ENCODE measurements around the gene GMDS. TPM values are rescaled to one million over a fixed set of nuclear protein-coding genes. Genes with fewer than 3 reads are reported as not detected.

GMDS gene
- total RNA-seq, 1 donor from 2014 or later = 7.2 TPM

DNA sequence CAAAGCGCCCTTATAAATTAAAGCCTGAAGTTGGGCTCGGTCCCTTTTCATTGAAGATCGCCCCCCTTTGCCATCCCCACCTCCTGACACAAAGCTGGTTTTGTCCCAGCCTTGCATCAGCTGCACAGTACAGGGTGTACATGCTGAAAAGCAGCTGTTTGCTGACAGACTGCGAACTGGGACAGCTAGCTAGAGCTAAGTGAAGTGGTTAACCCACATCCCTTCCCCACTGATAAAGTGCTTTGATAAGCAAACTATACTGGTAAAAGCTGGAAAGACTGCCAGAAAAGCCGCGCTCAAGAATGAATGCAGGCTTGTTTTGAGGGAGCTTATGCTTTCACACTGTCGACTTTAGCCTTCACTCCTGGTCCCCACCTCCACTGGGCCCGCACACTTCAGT is 207.3 kb downstream of the GMDS start:
- Histone ChIP-seq H3K27me3 (ENCODE audit: low read depth) (no peaks in the 10 kb centered on the region), H3K27ac (replicated peaks) (no peak overlapping the region), H3K36me3 (no peaks in the 10 kb centered on the region), H3K4me1 (no peaks in the 10 kb centered on the region), H3K9me3 (replicated peaks) (no peaks in the 10 kb centered on the region), H3K4me3 (no peak overlapping the region)
- no peak for DNase-seq
- intact Hi-C loops (cut with micrococcal nuclease) = no loop called here
- TF ChIP-seq, protein P1, sequence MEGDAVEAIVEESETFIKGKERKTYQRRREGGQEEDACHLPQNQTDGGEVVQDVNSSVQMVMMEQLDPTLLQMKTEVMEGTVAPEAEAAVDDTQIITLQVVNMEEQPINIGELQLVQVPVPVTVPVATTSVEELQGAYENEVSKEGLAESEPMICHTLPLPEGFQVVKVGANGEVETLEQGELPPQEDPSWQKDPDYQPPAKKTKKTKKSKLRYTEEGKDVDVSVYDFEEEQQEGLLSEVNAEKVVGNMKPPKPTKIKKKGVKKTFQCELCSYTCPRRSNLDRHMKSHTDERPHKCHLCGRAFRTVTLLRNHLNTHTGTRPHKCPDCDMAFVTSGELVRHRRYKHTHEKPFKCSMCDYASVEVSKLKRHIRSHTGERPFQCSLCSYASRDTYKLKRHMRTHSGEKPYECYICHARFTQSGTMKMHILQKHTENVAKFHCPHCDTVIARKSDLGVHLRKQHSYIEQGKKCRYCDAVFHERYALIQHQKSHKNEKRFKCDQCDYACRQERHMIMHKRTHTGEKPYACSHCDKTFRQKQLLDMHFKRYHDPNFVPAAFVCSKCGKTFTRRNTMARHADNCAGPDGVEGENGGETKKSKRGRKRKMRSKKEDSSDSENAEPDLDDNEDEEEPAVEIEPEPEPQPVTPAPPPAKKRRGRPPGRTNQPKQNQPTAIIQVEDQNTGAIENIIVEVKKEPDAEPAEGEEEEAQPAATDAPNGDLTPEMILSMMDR (IDR thresholded peaks at IDR 0.05; ENCODE audit: borderline replicate concordance) = no peak

DNA sequence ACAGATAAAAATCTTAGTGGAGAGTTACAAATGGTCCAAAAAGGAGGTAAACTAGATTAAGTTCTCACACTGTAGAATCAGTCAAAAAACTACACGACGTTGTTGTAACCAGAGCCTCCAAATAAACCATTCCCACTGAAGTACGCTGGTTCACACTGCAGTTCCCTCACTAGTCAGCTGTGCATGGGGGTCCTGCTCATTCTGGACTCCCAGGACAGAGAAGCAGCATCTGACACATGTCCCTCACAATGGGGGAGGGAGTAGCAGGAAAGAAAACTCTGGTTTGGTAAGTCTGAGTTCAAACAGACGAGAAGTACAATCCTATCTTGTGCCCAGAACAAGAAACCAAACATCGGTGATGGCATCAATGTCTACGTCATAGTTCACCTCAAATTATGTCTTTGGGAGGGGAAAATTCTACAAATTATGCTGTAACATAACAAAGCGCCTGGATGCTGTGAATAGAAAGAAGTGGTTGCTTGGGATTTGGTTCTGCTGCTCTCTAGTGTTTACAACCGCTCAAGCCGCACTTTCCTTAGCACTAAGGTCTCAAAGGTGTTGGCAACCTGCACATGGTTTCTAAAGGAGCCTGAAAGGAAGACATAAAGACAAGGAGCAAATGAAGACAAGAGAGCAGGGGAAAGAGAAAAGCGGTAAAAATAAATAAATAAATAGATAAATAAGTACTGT is 208.0 kb downstream of the GMDS start:
- TF ChIP-seq, protein P1 (IDR thresholded peaks at IDR 0.05; ENCODE audit: borderline replicate concordance) = peak; percentile 34
- intact Hi-C loops (cut with micrococcal nuclease) = no loop called here
- H3K27ac ChIP-seq (replicated peaks) = no peak overlapping the region
- no peaks in the 10 kb centered on the region for H3K27me3 ChIP-seq (ENCODE audit: low read depth)
- no peaks in the 10 kb centered on the region for H3K9me3 ChIP-seq (replicated peaks)
- no peak overlapping the region for H3K4me3 ChIP-seq
- H3K4me1 ChIP-seq = no peaks in the 10 kb centered on the region
- no peaks in the 10 kb centered on the region for H3K36me3 ChIP-seq
- no peak for DNase-seq

DNA sequence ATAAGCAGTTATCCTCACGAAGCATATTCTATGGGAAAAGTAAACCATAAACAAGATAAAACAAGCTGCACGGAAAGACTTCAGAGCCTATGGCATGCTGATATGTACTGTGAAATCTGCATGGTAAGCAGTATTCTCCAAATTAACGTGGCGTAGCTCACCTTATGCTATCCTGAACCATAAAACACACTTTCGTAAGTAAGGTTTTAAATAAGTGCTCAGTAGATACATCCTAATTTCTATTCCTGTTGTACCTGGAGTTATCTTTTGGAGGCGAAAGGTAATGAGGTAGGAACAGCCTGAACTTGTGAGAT is 208.7 kb downstream of the GMDS start:
- Histone ChIP-seq H3K27me3 (ENCODE audit: low read depth) (no peaks in the 10 kb centered on the region), H3K4me1 (no peaks in the 10 kb centered on the region), H3K27ac (replicated peaks) (no peak overlapping the region), H3K4me3 (no peak overlapping the region), H3K36me3 (no peaks in the 10 kb centered on the region), H3K9me3 (replicated peaks) (no peaks in the 10 kb centered on the region)
- TF ChIP-seq, protein P1 (IDR thresholded peaks at IDR 0.05; ENCODE audit: borderline replicate concordance) = no peak
- intact Hi-C loops (cut with micrococcal nuclease) = no loop called here
- no peak for DNase-seq

DNA sequence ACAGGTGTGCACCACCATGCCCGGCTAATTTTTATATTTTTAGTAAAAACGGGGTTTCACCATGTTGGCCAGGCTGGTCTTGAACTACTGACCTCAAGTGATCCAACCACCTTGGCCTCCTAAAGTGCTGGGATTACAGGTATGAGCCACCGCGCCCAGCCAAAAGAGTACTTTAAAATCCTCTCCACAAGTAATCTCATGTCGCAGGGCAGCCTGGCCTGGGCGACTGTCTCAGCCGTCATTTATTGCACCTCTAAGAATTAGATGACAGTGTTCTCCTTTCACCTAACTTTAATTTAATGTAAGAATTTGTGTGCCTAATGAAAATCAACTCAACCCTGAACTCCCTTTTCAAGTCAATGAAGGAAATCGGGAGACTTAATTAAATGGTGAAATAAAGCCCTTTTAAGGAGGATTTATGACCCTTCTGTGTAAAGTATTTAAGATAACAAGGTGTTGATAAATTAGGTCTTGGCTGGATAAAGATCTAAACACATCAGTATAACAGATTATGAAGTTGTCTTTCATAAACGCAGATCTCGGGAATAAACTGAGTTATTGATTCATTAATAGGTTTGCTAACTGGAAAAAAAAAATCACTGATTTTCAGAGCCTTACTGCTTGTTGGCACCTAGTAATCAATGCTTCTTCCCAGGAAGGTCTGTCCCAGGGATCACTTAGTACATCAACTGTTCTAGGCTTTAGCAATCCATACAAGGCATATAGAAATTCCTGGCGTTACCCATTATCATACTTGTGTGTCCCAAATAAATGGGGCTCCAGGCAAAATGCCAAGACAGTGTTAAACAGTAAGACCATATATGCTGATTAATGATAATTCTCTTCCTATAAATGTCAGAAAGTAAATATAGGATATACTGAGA is 209.3 kb downstream of the GMDS start:
- intact Hi-C loops (cut with micrococcal nuclease) = no loop called here
- no peaks in the 10 kb centered on the region for H3K27me3 ChIP-seq (ENCODE audit: low read depth)
- TF ChIP-seq, protein P1 (IDR thresholded peaks at IDR 0.05; ENCODE audit: borderline replicate concordance) = no peak
- no peak for DNase-seq
- no peak overlapping the region for H3K27ac ChIP-seq (replicated peaks)
- H3K36me3 ChIP-seq = no peaks in the 10 kb centered on the region
- no peak overlapping the region for H3K4me3 ChIP-seq
- no peaks in the 10 kb centered on the region for H3K4me1 ChIP-seq
- no peaks in the 10 kb centered on the region for H3K9me3 ChIP-seq (replicated peaks)

DNA sequence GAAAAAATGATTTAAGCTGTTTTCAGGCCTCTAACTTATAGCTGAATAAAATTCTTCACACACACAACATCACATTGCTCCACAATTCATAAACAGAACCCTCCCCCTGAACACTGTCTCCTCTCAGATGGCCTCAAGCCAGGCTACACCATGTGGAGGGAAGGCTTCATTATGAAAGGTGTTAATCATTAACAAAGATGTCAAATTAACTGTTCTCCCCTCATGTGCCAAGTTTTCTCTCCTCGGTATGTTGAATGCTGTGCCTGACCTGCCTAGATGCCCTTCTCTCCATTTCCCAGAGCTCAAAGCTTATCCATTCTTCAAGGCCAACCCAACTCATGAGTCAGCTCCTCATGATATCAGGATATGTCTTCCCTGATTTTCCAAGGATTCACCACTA is 210.4 kb downstream of the GMDS start:
- TF ChIP-seq, protein P1 (IDR thresholded peaks at IDR 0.05; ENCODE audit: borderline replicate concordance) = no peak
- no peaks in the 10 kb centered on the region for H3K4me1 ChIP-seq
- no peaks in the 10 kb centered on the region for H3K27me3 ChIP-seq (ENCODE audit: low read depth)
- H3K9me3 ChIP-seq (replicated peaks) = no peaks in the 10 kb centered on the region
- no peak overlapping the region for H3K4me3 ChIP-seq
- intact Hi-C loops (cut with micrococcal nuclease) = no loop called here
- H3K27ac ChIP-seq (replicated peaks) = no peak overlapping the region
- H3K36me3 ChIP-seq = no peaks in the 10 kb centered on the region
- DNase-seq = no peak

Measured in left ventricle myocardium inferior (tissue), 1 donor.